DMS79 treated with DMSO at 0.1 percent for 48 hours (cell line): ENCODE measurements around the gene LHFPL3.

ENCODE experiments used
- DNase-seq: peaks from one replicate; lab custom pipeline; 2025; lab: John Stamatoyannopoulos, UW

The LHFPL3 gene

GRCh38 chr7:104371216-104371979 lies 43.0 kb downstream of the LHFPL3 start:
- DNase-seq, result no peak

- DNase-seq, result no peak
Observed at GRCh38 chr7:104371980-104372357, 43.6 kb downstream of the LHFPL3 start.

GRCh38 chr7:104382616-104383015 lies 54.2 kb downstream of the LHFPL3 start:
- no peak for DNase-seq

GRCh38 chr7:104386943-104387342 lies 58.5 kb downstream of the LHFPL3 start:
- DNase-seq, result no peak

GRCh38 chr7:104388222-104388621 lies 59.8 kb downstream of the LHFPL3 start:
- no peak for DNase-seq

GRCh38 chr7:104395162-104395561 lies 66.8 kb downstream of the LHFPL3 start:
- DNase-seq, result no peak

- DNase-seq, result no peak
Observed at GRCh38 chr7:104397442-104397841, 69.0 kb downstream of the LHFPL3 start.

- no peak for DNase-seq
Observed at GRCh38 chr7:104408371-104408770, 80.0 kb downstream of the LHFPL3 start.

- DNase-seq, result no peak
Observed at GRCh38 chr7:104410742-104411141, 82.3 kb downstream of the LHFPL3 start.

GRCh38 chr7:104412911-104413310 lies 84.5 kb downstream of the LHFPL3 start:
- DNase-seq, result peak; percentile 4

- no peak for DNase-seq
Observed at GRCh38 chr7:104414216-104414615, 85.8 kb downstream of the LHFPL3 start.

GRCh38 chr7:104415700-104416099 lies 87.3 kb downstream of the LHFPL3 start:
- DNase-seq, result no peak

GRCh38 chr7:104416866-104417393 lies 88.5 kb downstream of the LHFPL3 start:
- DNase-seq, result no peak

- DNase-seq, result no peak
Observed at GRCh38 chr7:104431930-104432329, 103.5 kb downstream of the LHFPL3 start.

GRCh38 chr7:104434129-104434528 lies 105.7 kb downstream of the LHFPL3 start:
- DNase-seq, result no peak

- DNase-seq, result no peak
Observed at GRCh38 chr7:104442481-104442880, 114.1 kb downstream of the LHFPL3 start.

- DNase-seq, result no peak
Observed at GRCh38 chr7:104444017-104444416, 115.6 kb downstream of the LHFPL3 start.

GRCh38 chr7:104445393-104445792 lies 117.0 kb downstream of the LHFPL3 start:
- DNase-seq, result no peak

GRCh38 chr7:104450861-104451260 lies 122.5 kb downstream of the LHFPL3 start:
- no peak for DNase-seq

GRCh38 chr7:104453190-104453589 lies 124.8 kb downstream of the LHFPL3 start:
- DNase-seq, result no peak

GRCh38 chr7:104458875-104459274 lies 130.5 kb downstream of the LHFPL3 start:
- no peak for DNase-seq

- no peak for DNase-seq
Observed at GRCh38 chr7:104469166-104469820, 140.9 kb downstream of the LHFPL3 start.

- peak; percentile 50 for DNase-seq
Observed at GRCh38 chr7:104480529-104480928, 152.1 kb downstream of the LHFPL3 start.
